AG10803 (cell line): ENCODE data around the gene TWF1.

Experiments
- DNase-seq: peaks from one replicate; pipeline ENCODE4 v3.0.0; 2010; ENCODE audit warnings: low read depth
- H3K4me3 ChIP-seq: 2 replicates; pipeline ENCODE4 v1.5.1; 2011; ENCODE audit warnings: mild to moderate bottlenecking, low read length, control low read depth
- CTCF ChIP-seq: conservative IDR thresholded peaks from 2 replicates; pipeline ENCODE4 v1.5.1; 2011; ENCODE audit warnings: mild to moderate bottlenecking, low read length, control low read depth, inconsistent platforms

TWF1 gene

DNA sequence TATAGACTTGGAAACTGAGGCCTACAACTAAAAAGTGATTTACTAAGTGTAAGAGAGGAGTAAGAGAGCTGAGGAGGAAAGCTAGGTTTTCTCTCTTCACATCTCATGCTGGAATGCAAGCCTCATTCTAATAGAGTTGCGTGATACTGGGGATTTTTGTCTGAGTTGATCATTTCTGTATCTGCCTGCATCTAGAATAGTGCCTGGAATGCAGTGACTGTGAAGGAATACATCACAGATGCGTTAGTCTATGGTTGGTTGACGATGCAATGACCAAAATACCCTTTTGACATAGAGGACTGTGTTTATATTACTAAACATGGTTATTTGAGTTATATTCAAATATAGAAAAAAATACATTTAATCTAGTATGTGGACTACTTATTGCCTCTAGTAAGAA, 20.6 kb upstream of the TWF1 start:
- DNase-seq = peak; percentile 35
- H3K4me3 ChIP-seq = no peak overlapping the region
- no peak for TF ChIP-seq CTCF

GRCh38 chr12:43824207-43824775, 18.2 kb upstream of the TWF1 start:
- no peak for TF ChIP-seq CTCF
- H3K4me3 ChIP-seq = no peak overlapping the region
- DNase-seq = no peak

- no peak overlapping the region for H3K4me3 ChIP-seq
- no peak for TF ChIP-seq CTCF
- no peak for DNase-seq
Measured at GRCh38 chr12:43816168-43816567, 10.1 kb upstream of the TWF1 start.

DNA sequence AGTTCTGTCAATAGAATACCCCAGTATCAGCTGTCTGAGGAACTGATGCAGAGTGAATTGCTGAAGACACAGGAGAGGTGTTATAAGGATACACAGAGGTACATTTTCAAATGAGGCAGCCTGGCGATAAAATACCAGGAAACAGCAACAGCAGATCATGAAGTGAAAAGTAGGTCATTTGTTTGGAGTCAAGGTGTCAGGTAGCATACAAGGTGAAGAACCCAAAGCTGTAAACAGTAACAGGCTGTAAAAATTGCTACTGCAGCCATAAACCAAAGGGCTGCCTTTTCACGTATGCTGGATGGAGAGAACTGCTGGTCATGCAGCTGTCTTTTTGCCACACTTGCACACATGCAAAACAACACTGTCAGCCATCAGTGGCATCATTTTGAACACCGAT, 9.3 kb upstream of the TWF1 start:
- TF ChIP-seq CTCF = no peak
- H3K4me3 ChIP-seq = no peak overlapping the region
- DNase-seq = no peak

DNA sequence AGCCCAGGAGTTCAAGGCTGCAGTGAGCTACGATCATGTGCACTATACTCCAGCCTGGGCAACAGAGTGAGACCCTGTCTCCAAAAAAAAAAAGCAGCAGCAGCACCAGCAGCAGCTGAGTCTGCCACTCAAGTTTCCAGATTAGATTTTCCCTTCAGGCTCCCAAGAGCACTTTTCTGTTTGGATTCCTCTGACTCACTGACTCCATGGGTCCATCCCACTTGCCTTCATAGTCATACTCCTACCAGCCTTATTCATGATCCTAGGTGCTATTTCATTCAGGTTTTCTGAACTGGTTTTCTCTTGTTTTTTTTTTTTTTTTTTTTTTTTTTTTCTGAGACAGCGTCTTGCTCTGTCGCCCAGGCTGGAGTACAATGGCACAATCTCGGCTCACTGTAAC, 6.8 kb upstream of the TWF1 start:
- no peak for DNase-seq
- no peak for TF ChIP-seq CTCF

GRCh38 chr12:43812057-43812456, 5.9 kb upstream of the TWF1 start:
- TF ChIP-seq CTCF = no peak
- H3K4me3 ChIP-seq = no peak overlapping the region
- DNase-seq = no peak

More for the DNA sequence above, 6.8 kb upstream of the TWF1 start:
- H3K4me3 ChIP-seq = no peak overlapping the region

GRCh38 chr12:43807386-43807785, 1.3 kb upstream of the TWF1 start:
- no peak for TF ChIP-seq CTCF
- no peak overlapping the region for H3K4me3 ChIP-seq

More at GRCh38 chr12:43807386-43807785, 1.3 kb upstream of the TWF1 start:
- no peak for DNase-seq
